DND-41 (cell line): ENCODE data around the gene WAC.

Experiments
- ATAC-seq: fragments of 200-7000 bp; cut with Tn5 transposase; 3 replicates; pipeline ENCODE4 v1.9.1; 2021; ENCODE audit warnings: low read depth; ENCODE audit not compliant: insufficient read depth
- DNase-seq: peaks from one replicate; pipeline ENCODE4 v3.0.0-alpha.2; 2020
- H2AFZ ChIP-seq: 2 replicates; pipeline ENCODE4 v1.6.0; 2012; ENCODE audit warnings: low read depth, low read length
- H3K27ac ChIP-seq: 2 replicates; pipeline ENCODE4 v1.5.1; 2012; ENCODE audit warnings: low read length, inconsistent platforms
- H3K27me3 ChIP-seq: fragments of 200-600 bp; sonication (generic); 2 replicates; pipeline ENCODE4 v1.6.0; 2012; ENCODE audit warnings: low read length, mild to moderate bottlenecking, inconsistent platforms; ENCODE audit not compliant: insufficient read depth, poor library complexity
- H3K36me3 ChIP-seq: 2 replicates; pipeline ENCODE4 v1.5.1; 2012; ENCODE audit warnings: low read length, inconsistent platforms; ENCODE audit not compliant: insufficient read depth
- H3K4me1 ChIP-seq: 2 replicates; pipeline ENCODE4 v1.5.1; 2012; ENCODE audit warnings: mild to moderate bottlenecking, low read length; ENCODE audit not compliant: insufficient read depth
- H3K4me2 ChIP-seq: 2 replicates; pipeline ENCODE4 v1.6.0; 2012; ENCODE audit warnings: mild to moderate bottlenecking, moderate library complexity, low read length, inconsistent platforms; ENCODE audit not compliant: insufficient read depth
- H3K4me3 ChIP-seq, 2 experiments: fragments of 200-600 bp in 1 of 2; shearing (Covaris generic) in 1 of 2; 2 replicates each; pipeline ENCODE4 v1.5.1; 2012 to 2016; ENCODE audit warnings: inconsistent platforms in 2 of 2, low read length in 2 of 2, mild to moderate bottlenecking in 2 of 2, low read depth in 1 of 2, moderate library complexity in 1 of 2
- H3K79me2 ChIP-seq: 2 replicates; pipeline ENCODE4 v1.6.0; 2012; ENCODE audit warnings: low read length, inconsistent platforms; ENCODE audit not compliant: insufficient read depth
- H3K9ac ChIP-seq: 2 replicates; pipeline ENCODE4 v1.6.0; 2012; ENCODE audit warnings: low read depth, mild to moderate bottlenecking, inconsistent platforms, low read length, moderate library complexity
- H3K9me3 ChIP-seq: 2 replicates; pipeline ENCODE4 v1.5.1; 2012; ENCODE audit warnings: low read length, moderate library complexity, mild to moderate bottlenecking, inconsistent platforms; ENCODE audit not compliant: insufficient read depth, severe bottlenecking
- H4K20me1 ChIP-seq: 2 replicates; pipeline ENCODE4 v1.6.0; 2012; ENCODE audit warnings: low read length; ENCODE audit not compliant: insufficient read depth
- CTCF ChIP-seq: IDR thresholded peaks from 2 replicates; pipeline ENCODE4 v1.5.1; 2012; ENCODE audit warnings: borderline replicate concordance, low read length, moderate library complexity, mild to moderate bottlenecking; ENCODE audit not compliant: poor library complexity, severe bottlenecking; ENCODE audit errors: extremely low read depth
- EZH2 ChIP-seq: IDR thresholded peaks from 3 replicates; pipeline ENCODE4 v1.6.1; 2012; ENCODE audit warnings: borderline replicate concordance, low read depth, mild to moderate bottlenecking, moderate library complexity, low read length, inconsistent platforms; ENCODE audit not compliant: severe bottlenecking

Gene WAC

GRCh38 chr10:28503114-28503513 is 29.8 kb upstream of the WAC start:
- no peaks in the 10 kb centered on the region for H3K27me3 ChIP-seq
- DNase-seq (no peak), ATAC-seq (no peak)
- no peaks in the 10 kb centered on the region for H3K4me1 ChIP-seq
- H3K27ac ChIP-seq = no peak overlapping the region
- H3K4me3 ChIP-seq = no peak overlapping the region
- H3K9ac ChIP-seq = no peak overlapping the region
- H3K4me2 ChIP-seq = no peak overlapping the region
- H2AFZ ChIP-seq = no peak overlapping the region
- H3K79me2 ChIP-seq = no peaks in the 10 kb centered on the region
- no peaks in the 10 kb centered on the region for H3K9me3 ChIP-seq
- H4K20me1 ChIP-seq = no peaks in the 10 kb centered on the region
- TF ChIP-seq EZH2 (no peak), CTCF (no peak)
- no peaks in the 10 kb centered on the region for H3K36me3 ChIP-seq

- Histone ChIP-seq H3K27ac (no peak overlapping the region), H2AFZ (no peak overlapping the region), H3K4me1 (no peaks in the 10 kb centered on the region), H3K27me3 (no peaks in the 10 kb centered on the region), H3K9me3 (no peaks in the 10 kb centered on the region), H3K4me2 (no peak overlapping the region), H3K79me2 (no peaks in the 10 kb centered on the region), H4K20me1 (no peaks in the 10 kb centered on the region), H3K36me3 (no peaks in the 10 kb centered on the region), H3K9ac (no peak overlapping the region), H3K4me3 (no peak overlapping the region)
- no peak for ATAC-seq
- TF ChIP-seq CTCF (no peak), EZH2 (no peak)
- DNase-seq = no peak
These were observed 27.5 kb upstream of the WAC start for GRCh38 chr10:28505359-28505959.

- no peak overlapping the region for H2AFZ ChIP-seq
- no peaks in the 10 kb centered on the region for H3K36me3 ChIP-seq
- no peak overlapping the region for H3K27ac ChIP-seq
- H3K27me3 ChIP-seq = peaks cover 4% of the 10 kb centered on the region
- H3K4me1 ChIP-seq = no peaks in the 10 kb centered on the region
- ATAC-seq (no peak), DNase-seq (no peak)
- no peaks in the 10 kb centered on the region for H3K79me2 ChIP-seq
- no peak overlapping the region for H3K9ac ChIP-seq
- no peaks in the 10 kb centered on the region for H4K20me1 ChIP-seq
- no peak overlapping the region for H3K4me2 ChIP-seq
- H3K4me3 ChIP-seq = no peak overlapping the region
- no peaks in the 10 kb centered on the region for H3K9me3 ChIP-seq
- TF ChIP-seq EZH2 (no peak), CTCF (no peak)
These were observed 24.5 kb upstream of the WAC start for GRCh38 chr10:28508304-28508925.

- no peaks in the 10 kb centered on the region for H4K20me1 ChIP-seq
- no peak for ATAC-seq
- H3K4me2 ChIP-seq = no peak overlapping the region
- peaks cover 4% of the 10 kb centered on the region for H3K27me3 ChIP-seq
- no peak overlapping the region for H2AFZ ChIP-seq
- no peaks in the 10 kb centered on the region for H3K79me2 ChIP-seq
- H3K4me3 ChIP-seq = no peak overlapping the region
- TF ChIP-seq CTCF = no peak
- TF ChIP-seq EZH2 = no peak
- no peaks in the 10 kb centered on the region for H3K9me3 ChIP-seq
- no peak overlapping the region for H3K9ac ChIP-seq
- no peak overlapping the region for H3K27ac ChIP-seq
- DNase-seq = no peak
- no peaks in the 10 kb centered on the region for H3K4me1 ChIP-seq
- H3K36me3 ChIP-seq = no peaks in the 10 kb centered on the region
These were observed 23.6 kb upstream of the WAC start for GRCh38 chr10:28509286-28509685.
